Esophagus muscularis mucosa (tissue), 4 donors: ENCODE measurements around the gene SKI.

Experiments
- CTCF ChIP-seq, 3 experiments: fragments of 200-600 bp in 2 of 3; fragments of 450-650 bp in 1 of 3; sonication (generic) in 2 of 3; IDR thresholded peaks; one replicate each; pipeline ENCODE4 v1.5.1; 2017 to 2019; ENCODE audit warnings: antibody characterized with exemption in 3 of 3, mild to moderate bottlenecking in 2 of 3, moderate library complexity in 1 of 3
- EP300 ChIP-seq: sonication (generic); formaldehyde crosslinking; IDR thresholded peaks from one replicate; pipeline ENCODE4 v1.6.1; 2017; ENCODE audit warnings: antibody characterized with exemption
- POLR2AphosphoS5 ChIP-seq, 2 donors: sonication (generic); formaldehyde crosslinking; IDR thresholded peaks; one replicate each; pipeline ENCODE4 v1.6.1; 2017; ENCODE audit warnings: antibody characterized with exemption in 2 of 2

GRCh38 chr1:2316451-2316961 lies 88.4 kb downstream of the SKI start:
- no peak for TF ChIP-seq EP300
- no peak for TF ChIP-seq CTCF (IDR thresholded peaks at IDR 0.05)
- no peak for TF ChIP-seq POLR2AphosphoS5 (IDR thresholded peaks at IDR 0.05)
